ENCODE data around the gene MAN2A1. TPM values are rescaled to one million over a fixed set of nuclear protein-coding genes. Genes with fewer than 3 reads are reported as not detected.
"Not testable (repeated sequence)": the region's sequence is repeated elsewhere in the genome, so short reads cannot be mapped to it uniquely, and the experiment has no call there.

Gene MAN2A1
- total RNA-seq, 1 donor from 2014 or later: 85.0 TPM

DNA sequence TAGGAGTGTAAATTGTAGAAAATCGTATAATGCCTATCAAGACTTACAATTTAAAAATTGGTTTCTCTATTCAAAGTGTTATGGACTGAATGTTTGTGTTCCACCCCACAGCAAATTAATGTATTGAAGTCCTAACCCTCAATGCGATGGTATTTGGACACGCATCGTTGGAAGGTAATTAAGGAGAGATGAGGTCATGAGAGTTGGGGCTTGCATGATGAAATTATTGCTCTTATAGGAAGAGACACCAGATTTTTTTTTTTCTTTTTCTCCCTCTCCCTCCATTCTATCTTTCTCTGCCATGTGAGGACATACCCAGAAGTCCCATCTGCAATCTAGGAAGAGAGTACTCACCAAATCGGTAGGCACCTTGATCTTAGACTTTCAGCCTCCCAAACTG, 189.2 kb downstream of the MAN2A1 start:
- TF ChIP-seq, protein P1, sequence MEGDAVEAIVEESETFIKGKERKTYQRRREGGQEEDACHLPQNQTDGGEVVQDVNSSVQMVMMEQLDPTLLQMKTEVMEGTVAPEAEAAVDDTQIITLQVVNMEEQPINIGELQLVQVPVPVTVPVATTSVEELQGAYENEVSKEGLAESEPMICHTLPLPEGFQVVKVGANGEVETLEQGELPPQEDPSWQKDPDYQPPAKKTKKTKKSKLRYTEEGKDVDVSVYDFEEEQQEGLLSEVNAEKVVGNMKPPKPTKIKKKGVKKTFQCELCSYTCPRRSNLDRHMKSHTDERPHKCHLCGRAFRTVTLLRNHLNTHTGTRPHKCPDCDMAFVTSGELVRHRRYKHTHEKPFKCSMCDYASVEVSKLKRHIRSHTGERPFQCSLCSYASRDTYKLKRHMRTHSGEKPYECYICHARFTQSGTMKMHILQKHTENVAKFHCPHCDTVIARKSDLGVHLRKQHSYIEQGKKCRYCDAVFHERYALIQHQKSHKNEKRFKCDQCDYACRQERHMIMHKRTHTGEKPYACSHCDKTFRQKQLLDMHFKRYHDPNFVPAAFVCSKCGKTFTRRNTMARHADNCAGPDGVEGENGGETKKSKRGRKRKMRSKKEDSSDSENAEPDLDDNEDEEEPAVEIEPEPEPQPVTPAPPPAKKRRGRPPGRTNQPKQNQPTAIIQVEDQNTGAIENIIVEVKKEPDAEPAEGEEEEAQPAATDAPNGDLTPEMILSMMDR (IDR thresholded peaks at IDR 0.05; ENCODE audit: insufficient read depth, low read length, severe bottlenecking): no peak
- FAIRE-seq (no peak), DNase-seq (ENCODE audit: low read depth) (no peak)
- H3K36me3 ChIP-seq (ENCODE audit: control insufficient read depth, insufficient read depth, low read length): no peaks in the 10 kb centered on the region
- H3K4me3 ChIP-seq (ENCODE audit: low read depth, low read length): no peak overlapping the region
- no peaks in the 10 kb centered on the region for H3K27me3 ChIP-seq (ENCODE audit: control insufficient read depth, insufficient read depth, low read length)

DNA sequence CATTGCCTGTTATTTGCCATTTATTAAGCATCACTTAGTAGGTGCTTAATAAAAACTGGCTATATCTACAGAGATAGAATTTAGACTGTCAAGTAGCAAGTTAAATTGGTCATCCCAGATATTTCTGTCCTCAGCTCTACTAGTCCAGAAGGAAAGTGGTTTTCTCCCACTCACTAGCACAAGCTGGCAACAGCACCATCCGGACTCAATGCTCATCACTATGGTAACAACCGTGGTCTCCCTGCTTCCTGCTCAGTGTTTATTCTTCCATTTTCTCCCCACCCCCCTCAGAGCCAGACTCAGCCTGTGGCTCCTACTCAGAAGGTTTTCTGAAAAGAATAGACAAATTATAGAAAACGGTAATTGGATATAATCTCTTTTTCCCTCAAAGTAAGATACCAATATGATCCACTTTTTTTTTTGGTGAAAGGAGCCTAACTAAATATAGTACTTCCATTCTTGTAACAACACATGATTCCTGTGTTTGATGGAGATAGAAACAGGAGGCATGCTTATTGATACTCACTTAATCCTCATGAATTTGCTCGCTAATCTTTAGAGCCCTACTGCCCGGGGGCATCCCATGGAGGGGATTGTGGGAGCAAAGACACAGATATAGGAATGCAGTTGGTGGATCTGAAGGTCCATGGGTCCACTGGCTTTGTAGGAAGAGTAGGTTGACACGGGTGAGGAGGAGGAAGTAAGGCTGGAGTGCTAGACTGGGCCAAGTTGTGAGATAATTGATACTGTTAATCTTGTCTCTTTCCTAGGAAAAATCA, 191.4 kb downstream of the MAN2A1 start:
- H3K36me3 ChIP-seq (ENCODE audit: control insufficient read depth, insufficient read depth, low read length): no peaks in the 10 kb centered on the region
- TF ChIP-seq, protein P1 (IDR thresholded peaks at IDR 0.05; ENCODE audit: insufficient read depth, low read length, severe bottlenecking): no peak
- no peaks in the 10 kb centered on the region for H3K27me3 ChIP-seq (ENCODE audit: control insufficient read depth, insufficient read depth, low read length)
- no peak overlapping the region for H3K4me3 ChIP-seq (ENCODE audit: low read depth, low read length)
- FAIRE-seq: no peak
- DNase-seq (ENCODE audit: low read depth): no peak

DNA sequence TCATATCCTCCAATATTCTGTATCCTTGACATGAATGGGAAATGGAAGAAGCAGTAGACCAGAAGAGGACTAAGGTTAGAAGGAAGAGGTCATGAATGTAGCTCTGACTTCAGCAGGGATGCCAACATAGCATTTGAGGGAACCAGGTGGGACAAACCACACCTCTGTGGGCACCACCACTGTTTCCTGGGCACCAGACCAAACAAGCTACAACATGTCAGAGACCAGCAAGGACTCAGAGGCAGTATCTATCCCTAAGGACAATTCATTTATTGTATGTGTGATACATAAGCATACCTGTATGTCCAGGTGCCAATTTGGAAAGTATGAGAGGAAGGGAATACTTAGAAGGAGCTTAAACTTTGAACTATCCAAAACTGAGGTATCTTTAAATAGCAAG, 192.8 kb downstream of the MAN2A1 start:
- Histone ChIP-seq H3K4me3 (ENCODE audit: low read depth, low read length) (no peak overlapping the region), H3K27me3 (ENCODE audit: control insufficient read depth, insufficient read depth, low read length) (no peaks in the 10 kb centered on the region), H3K36me3 (ENCODE audit: control insufficient read depth, insufficient read depth, low read length) (no peaks in the 10 kb centered on the region)
- DNase-seq (ENCODE audit: low read depth) (peak; percentile 29), FAIRE-seq (no peak)
- TF ChIP-seq, protein P1 (IDR thresholded peaks at IDR 0.05; ENCODE audit: insufficient read depth, low read length, severe bottlenecking): no peak

DNA sequence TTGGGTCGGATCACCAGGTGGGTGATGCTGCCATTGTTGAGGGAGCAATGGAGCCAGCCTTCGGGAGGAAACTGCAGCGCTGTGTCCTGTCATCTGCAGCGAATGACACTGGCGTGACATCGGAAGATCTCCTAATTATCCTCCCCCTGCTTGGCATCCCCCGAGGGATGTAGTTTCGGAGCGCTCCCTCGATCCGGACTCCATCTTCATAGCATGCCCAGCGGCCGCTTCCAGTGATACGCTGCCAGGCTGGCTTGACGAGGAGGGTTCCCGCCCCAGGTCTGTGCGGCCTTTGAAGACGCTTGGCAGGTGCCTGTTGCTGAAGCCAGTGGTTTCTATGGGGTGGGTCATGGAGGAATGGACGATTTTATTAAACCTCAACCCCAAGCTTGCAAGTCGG, 194.9 kb downstream of the MAN2A1 start:
- no peaks in the 10 kb centered on the region for H3K27me3 ChIP-seq (ENCODE audit: control insufficient read depth, insufficient read depth, low read length)
- H3K4me3 ChIP-seq (ENCODE audit: low read depth, low read length): no peak overlapping the region
- H3K36me3 ChIP-seq (ENCODE audit: control insufficient read depth, insufficient read depth, low read length): no peaks in the 10 kb centered on the region
- FAIRE-seq (no peak), DNase-seq (ENCODE audit: low read depth) (no peak)
- TF ChIP-seq, protein P1 (IDR thresholded peaks at IDR 0.05; ENCODE audit: insufficient read depth, low read length, severe bottlenecking): no peak

DNA sequence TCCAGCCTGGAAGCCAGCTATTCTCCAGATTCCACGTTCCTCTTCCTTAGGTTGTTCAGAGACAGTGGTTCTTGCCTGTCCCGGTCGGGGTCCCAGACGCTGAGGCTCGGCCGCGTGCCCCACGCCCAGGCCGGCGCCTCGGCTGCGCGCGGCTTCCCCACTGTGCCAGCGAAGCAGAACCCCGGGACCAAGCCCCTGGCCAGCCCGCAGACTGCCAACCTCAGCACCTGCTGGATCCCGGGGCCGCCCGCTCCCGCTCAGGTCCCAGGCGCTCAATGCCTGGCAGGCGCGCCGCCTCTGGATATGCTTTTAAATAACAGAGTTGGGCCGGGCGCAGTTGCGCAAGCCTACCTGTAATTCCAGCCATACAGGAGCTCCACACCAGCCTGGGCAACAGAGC, 195.5 kb downstream of the MAN2A1 start:
- no peaks in the 10 kb centered on the region for H3K27me3 ChIP-seq (ENCODE audit: control insufficient read depth, insufficient read depth, low read length)
- H3K4me3 ChIP-seq (ENCODE audit: low read depth, low read length): no peak overlapping the region
- FAIRE-seq (no peak), DNase-seq (ENCODE audit: low read depth) (no peak)
- H3K36me3 ChIP-seq (ENCODE audit: control insufficient read depth, insufficient read depth, low read length): no peaks in the 10 kb centered on the region
- TF ChIP-seq, protein P1 (IDR thresholded peaks at IDR 0.05; ENCODE audit: insufficient read depth, low read length, severe bottlenecking): no peak

DNA sequence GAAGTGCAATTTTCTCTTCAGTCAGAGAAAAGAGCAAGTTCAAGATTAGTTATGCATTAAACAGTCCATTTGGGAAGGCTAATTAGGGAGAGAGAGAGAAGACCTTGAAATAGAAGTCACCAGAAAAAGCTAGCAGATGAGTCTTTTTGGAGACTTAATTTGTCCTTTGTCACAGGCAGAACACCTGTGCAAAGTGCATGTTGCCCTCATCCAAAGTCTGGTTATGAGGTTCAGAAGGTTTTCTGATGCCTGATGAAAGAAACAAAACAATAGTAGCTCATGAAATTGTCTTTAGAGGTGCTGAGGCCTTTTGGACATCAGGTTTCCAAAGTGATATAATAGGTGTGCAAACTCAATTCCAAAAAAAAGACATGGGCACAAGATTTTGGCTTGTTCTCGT, 199.3 kb downstream of the MAN2A1 start:
- no peak overlapping the region for H3K4me3 ChIP-seq (ENCODE audit: low read depth, low read length)
- TF ChIP-seq, protein P1 (IDR thresholded peaks at IDR 0.05; ENCODE audit: insufficient read depth, low read length, severe bottlenecking): no peak
- DNase-seq (ENCODE audit: low read depth) (no peak), FAIRE-seq (no peak)
- no peaks in the 10 kb centered on the region for H3K36me3 ChIP-seq (ENCODE audit: control insufficient read depth, insufficient read depth, low read length)
- H3K27me3 ChIP-seq (ENCODE audit: control insufficient read depth, insufficient read depth, low read length): no peaks in the 10 kb centered on the region

DNA sequence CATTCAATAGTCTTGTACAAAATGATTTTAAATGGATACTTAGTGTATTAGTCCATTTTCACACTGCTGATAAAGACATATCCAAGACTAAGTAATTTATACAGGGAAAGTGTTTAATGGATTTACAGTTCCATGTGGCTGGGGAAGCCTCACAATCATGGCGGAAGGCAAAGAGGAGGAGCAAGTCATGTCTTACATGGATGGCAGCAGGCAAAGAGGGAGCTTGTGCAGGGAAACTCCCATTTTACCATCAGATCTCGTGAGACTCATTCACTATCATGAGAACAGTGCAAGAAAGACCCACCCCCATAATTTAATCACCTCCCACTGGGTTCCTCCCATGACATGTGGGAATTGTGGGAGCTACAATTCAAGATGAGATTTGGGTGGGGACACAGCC, 203.5 kb downstream of the MAN2A1 start:
- H3K4me3 ChIP-seq (ENCODE audit: low read depth, low read length); FAIRE-seq; H3K27me3 ChIP-seq (ENCODE audit: control insufficient read depth, insufficient read depth, low read length); H3K36me3 ChIP-seq (ENCODE audit: control insufficient read depth, insufficient read depth, low read length); DNase-seq (ENCODE audit: low read depth): not testable (repeated sequence)

Data from bronchial epithelial cell (primary cell).